Mucosa of descending colon (tissue), 3 donors: ENCODE results near the gene CERS5. TPM values are rescaled to one million over a fixed set of nuclear protein-coding genes. Genes with fewer than 3 reads are reported as not detected.
A peak's percentile ranks its signal among the peaks of the same experiment; 100 is the strongest.

ENCODE experiments used
- ATAC-seq: fragments of 200-7000 bp; cut with Tn5 transposase; one replicate; pipeline ENCODE4 v1.9.1; 2020; ENCODE audit warnings: mild to moderate bottlenecking, moderate library complexity
- DNase-seq, 3 donors: peaks; one replicate each; pipeline ENCODE4 v3.0.0-alpha.2; 2020
- H3K36me3 ChIP-seq: fragments of 200-600 bp; one replicate; pipeline ENCODE4 v1.8.0; 2021; ENCODE audit warnings: low read depth, mild to moderate bottlenecking
- H3K4me1 ChIP-seq: fragments of 200-600 bp; one replicate; pipeline ENCODE4 v1.8.0; 2021; ENCODE audit warnings: low read depth, mild to moderate bottlenecking
- H3K4me3 ChIP-seq: fragments of 200-600 bp; one replicate; pipeline ENCODE4 v1.8.0; 2021; ENCODE audit warnings: mild to moderate bottlenecking
- H3K9me3 ChIP-seq: fragments of 200-600 bp; one replicate; pipeline ENCODE4 v1.8.0; 2021; ENCODE audit warnings: mild to moderate bottlenecking
- CTCF ChIP-seq: fragments of 200-600 bp; IDR thresholded peaks from one replicate; pipeline ENCODE4 v1.8.0; 2022; ENCODE audit warnings: antibody characterized with exemption, mild to moderate bottlenecking
- intact Hi-C, 2 donors: fragments of 100-400 bp; cut with DNase I in 1 of 2; cut with micrococcal nuclease in 1 of 2; formaldehyde crosslinking; loops; one replicate each; pipeline versions ENCODE4 v1.11.0 to v1.11.1; 2022; cut with DNase I, micrococcal nuclease
- total RNA-seq, 3 donors: library from RNA; stranded (reverse); fragmentation: NEBNext Ultra II Directional in 2 of 3; extraction: Animal tissue kit (Norgen Biotek cat#: 25700) in 2 of 3; gene quantifications; one replicate each; pipeline versions ENCODE4 v1.2.1 to v1.2.4, GENCODE V29; 2021 to 2023
- donor health status: DM: no; HTN: no; CAD: no; lungs with moderate emphysema.
- donor health status: DM: no; HTN: no; CAD: no.
- donor health status: DM: no; HTN: yes; CAD: no.

The CERS5 gene
- total RNA-seq, 3 donors from 2014 or later = 21.0 to 26.2 (median 23.0) TPM

GRCh38 chr12:50129290-50129689 is 37.9 kb downstream of the CERS5 start:
- TF ChIP-seq CTCF = no peak
- intact Hi-C loops = no loop called here
- no peaks in the 10 kb centered on the region for H3K9me3 ChIP-seq
- peaks cover 5% of the 10 kb centered on the region for H3K4me1 ChIP-seq
- peaks cover 3% of the 10 kb centered on the region for H3K36me3 ChIP-seq
- ATAC-seq (no peak), DNase-seq (no peak)
- H3K4me3 ChIP-seq = no peak overlapping the region

- H3K36me3 ChIP-seq = peaks cover 3% of the 10 kb centered on the region
- DNase-seq (no peak), ATAC-seq (no peak)
- no peak overlapping the region for H3K4me3 ChIP-seq
- H3K4me1 ChIP-seq = peaks cover 11% of the 10 kb centered on the region
- intact Hi-C loops = no loop called here
- H3K9me3 ChIP-seq = no peaks in the 10 kb centered on the region
- no peak for TF ChIP-seq CTCF
Measured at GRCh38 chr12:50127546-50127945, 39.6 kb downstream of the CERS5 start.

GRCh38 chr12:50123203-50123602 is 44.0 kb downstream of the CERS5 start:
- Histone ChIP-seq H3K4me1 (peaks cover 31% of the 10 kb centered on the region), H3K9me3 (no peaks in the 10 kb centered on the region), H3K4me3 (no peak overlapping the region), H3K36me3 (peaks cover 3% of the 10 kb centered on the region)
- TF ChIP-seq CTCF = no peak
- ATAC-seq (no peak), DNase-seq (no peak)
- intact Hi-C loops = no loop called here

- TF ChIP-seq CTCF = no peak
- Histone ChIP-seq H3K4me1 (peaks cover 36% of the 10 kb centered on the region), H3K36me3 (peaks cover under 1% of the 10 kb centered on the region), H3K9me3 (no peaks in the 10 kb centered on the region), H3K4me3 (no peak overlapping the region)
- ATAC-seq (peak; percentile 79), DNase-seq (no peak)
- intact Hi-C loops = no loop called here
Measured at GRCh38 chr12:50121641-50122040, 45.5 kb downstream of the CERS5 start.

GRCh38 chr12:50120953-50121352 is 46.2 kb downstream of the CERS5 start:
- intact Hi-C loops = no loop called here
- Histone ChIP-seq H3K4me1 (peaks cover 33% of the 10 kb centered on the region), H3K9me3 (no peaks in the 10 kb centered on the region), H3K36me3 (no peaks in the 10 kb centered on the region), H3K4me3 (no peak overlapping the region)
- DNase-seq (peak in 1 of 3 donors; percentile 42), ATAC-seq (peak; percentile 69)
- TF ChIP-seq CTCF = no peak

- intact Hi-C loops = no loop called here
- Histone ChIP-seq H3K36me3 (no peaks in the 10 kb centered on the region), H3K4me3 (no peak overlapping the region), H3K9me3 (no peaks in the 10 kb centered on the region), H3K4me1 (peaks cover 31% of the 10 kb centered on the region)
- no peak for TF ChIP-seq CTCF
- ATAC-seq (peak; percentile 20), DNase-seq (no peak)
Measured at GRCh38 chr12:50120521-50120920, 46.6 kb downstream of the CERS5 start.
